ENCODE results near the gene LGMN. TPM values are rescaled to one million over a fixed set of nuclear protein-coding genes. Genes with fewer than 3 reads are reported as not detected.

The LGMN gene
- 100 to 1,000 TPM; 122 to 151 TPM for total RNA-seq
- 100 to 1,000 TPM; 115 to 182 TPM for polyA plus RNA-seq
- long read RNA-seq, donor 1, transcript LGMN-201 (14 exons, 2,055 nt), result major isoform, 8 of 14 reads
- long read RNA-seq, donor 1, partial matches to known transcripts, result 0 of 14 reads
- long read RNA-seq, donor 1, other reads (novel, unspliced or antisense), result 0 of 14 reads
- long read RNA-seq, donor 2, transcript LGMN-201 (14 exons, 2,055 nt), result major isoform, 5 of 6 reads
- long read RNA-seq, donor 2, partial matches to known transcripts, result 0 of 6 reads
- long read RNA-seq, donor 2, other reads (novel, unspliced or antisense), result 0 of 6 reads
- long read RNA-seq, donor 3, transcript LGMN-201 (14 exons, 2,055 nt), result major isoform, 6 of 7 reads
- long read RNA-seq, donor 3, partial matches to known transcripts, result 0 of 7 reads
- long read RNA-seq, donor 3, other reads (novel, unspliced or antisense), result 0 of 7 reads
- long read RNA-seq, donor 4, partial matches to known transcripts, result 0 of 4 reads
- long read RNA-seq, donor 4, other reads (novel, unspliced or antisense), result 0 of 4 reads
- long read RNA-seq, donor 5, transcript LGMN-201 (14 exons, 2,055 nt), result major isoform, 33 of 40 reads
- long read RNA-seq, donor 5, partial matches to known transcripts, result 0 of 40 reads
- long read RNA-seq, donor 5, other reads (novel, unspliced or antisense), result 0 of 40 reads

GRCh38 chr14:92748259-92749016 lies at the start of gene LGMN:
LGMN (minus strand) TSS chr14:92748627; CDS start chr14:92732786, 15,841 bp downstream.
- WGBS, 2 donors, result 1 to 2% methylated on average over 50 of the region's 50 CpGs
- Histone ChIP-seq H3K27me3 (ENCODE audit: control insufficient read depth in 3 of 3, insufficient read depth in 3 of 3, low read length in 2 of 3) (no peaks in the 10 kb centered on the region), H3K9me3 (ENCODE audit: control insufficient read depth in 4 of 4, insufficient read depth in 3 of 4, low read length in 3 of 4) (peaks cover 0 to 3% (median 0%) of the 10 kb centered on the region in 4 donors), H3K4me1 (ENCODE audit: control insufficient read depth in 5 of 5, insufficient read depth in 5 of 5, low read length in 5 of 5) (peaks cover 0 to 6% (median 0%) of the 10 kb centered on the region in 5 donors), H3K9ac (ENCODE audit: insufficient read depth in 1 of 2, low read length in 2 of 2) (peak within 1 kb of the TSS; percentile 74 to 88), H3K36me3 (ENCODE audit: control insufficient read depth in 4 of 4, insufficient read depth in 4 of 4, low read length in 4 of 4) (no peaks in the 10 kb centered on the region), H3K4me3 (peak within 1 kb of the TSS; percentile 94), H3K27ac (ENCODE audit: low read depth in 1 of 2, low read length in 1 of 2) (peak within 1 kb of the TSS; percentile 96 to 97)
- peak; percentile 94 to 96 (median 95) for DNase-seq
- no peak for TF ChIP-seq CTCF (IDR thresholded peaks at IDR 0.05; ENCODE audit: control extremely low read depth, extremely low read depth)
- ATAC-seq (ENCODE audit: insufficient read depth, low FRiP score), result peak; percentile 98

GRCh38 chr14:92794961-92795360 lies 46.5 kb upstream of the LGMN start:
- Histone ChIP-seq H3K4me1 (ENCODE audit: control insufficient read depth in 5 of 5, insufficient read depth in 5 of 5, low read length in 5 of 5) (peaks cover 0 to 15% (median 7%) of the 10 kb centered on the region in 5 donors), H3K36me3 (ENCODE audit: control insufficient read depth in 4 of 4, insufficient read depth in 4 of 4, low read length in 4 of 4) (peaks cover 6 to 14% (median 8%) of the 10 kb centered on the region in 4 donors), H3K4me3 (peak overlapping the region; percentile 99), H3K9me3 (ENCODE audit: control insufficient read depth in 4 of 4, insufficient read depth in 3 of 4, low read length in 3 of 4) (no peaks in the 10 kb centered on the region), H3K27ac (ENCODE audit: low read depth in 1 of 2, low read length in 1 of 2) (peak overlapping the region in 1 of 2 donors; percentile 94), H3K27me3 (ENCODE audit: control insufficient read depth in 3 of 3, insufficient read depth in 3 of 3, low read length in 2 of 3) (no peaks in the 10 kb centered on the region), H3K9ac (ENCODE audit: insufficient read depth in 1 of 2, low read length in 2 of 2) (peak overlapping the region; percentile 85 to 91)
- DNase-seq (no peak), ATAC-seq (ENCODE audit: insufficient read depth, low FRiP score) (no peak)
- TF ChIP-seq CTCF (IDR thresholded peaks at IDR 0.05; ENCODE audit: control extremely low read depth, extremely low read depth), result no peak
- WGBS, 2 donors, result 63 to 65% methylated on average over 6 of the region's 6 CpGs

GRCh38 chr14:92794547-92794941 lies 46.1 kb upstream of the LGMN start:
- TF ChIP-seq CTCF (IDR thresholded peaks at IDR 0.05; ENCODE audit: control extremely low read depth, extremely low read depth), result no peak
- Histone ChIP-seq H3K9ac (ENCODE audit: insufficient read depth in 1 of 2, low read length in 2 of 2) (peak overlapping the region; percentile 85 to 91), H3K27ac (ENCODE audit: low read depth in 1 of 2, low read length in 1 of 2) (peak overlapping the region; percentile 88 to 94), H3K4me3 (peak overlapping the region; percentile 99), H3K4me1 (ENCODE audit: control insufficient read depth in 5 of 5, insufficient read depth in 5 of 5, low read length in 5 of 5) (peaks cover 0 to 13% (median 7%) of the 10 kb centered on the region in 5 donors), H3K27me3 (ENCODE audit: control insufficient read depth in 3 of 3, insufficient read depth in 3 of 3, low read length in 2 of 3) (no peaks in the 10 kb centered on the region), H3K36me3 (ENCODE audit: control insufficient read depth in 4 of 4, insufficient read depth in 4 of 4, low read length in 4 of 4) (peaks cover 6 to 14% (median 8%) of the 10 kb centered on the region in 4 donors), H3K9me3 (ENCODE audit: control insufficient read depth in 4 of 4, insufficient read depth in 3 of 4, low read length in 3 of 4) (no peaks in the 10 kb centered on the region)
- ATAC-seq (ENCODE audit: insufficient read depth, low FRiP score) (no peak), DNase-seq (no peak)
- WGBS, 2 donors, result 1% methylated on average over 20 of the region's 20 CpGs

Measured in lung (tissue), 16 donors.